Stimulated activated effector memory CD8-positive, alpha-beta T cell treated with anti-CD3 and anti-CD28 coated beads, Interleukin-12 subunit alpha, Interleukin-12 subunit beta, amount 100 ng/mL, for 72 hours (primary cell): ENCODE measurements around the gene PHF1.
A peak's percentile ranks its signal among the peaks of the same experiment; 100 is the strongest.

Source experiments
- ATAC-seq: fragments of 150-1000 bp; cut with Tn5 transposase; 2 replicates; pipeline ENCODE4 v1.10.0; 2021
- DNase-seq, 2 donors: peaks; one replicate each; pipeline ENCODE4 v3.0.0; 2021 to 2022; ENCODE audit warnings: low spot score in 2 of 2
- H3K27ac Mint-ChIP-seq: one replicate; pipeline ENCODE4 v1.8.0; 2022; ENCODE audit warnings: mild to moderate bottlenecking, mixed read lengths
- H3K36me3 Mint-ChIP-seq: one replicate; pipeline ENCODE4 v1.8.0; 2022; ENCODE audit warnings: mild to moderate bottlenecking, mixed read lengths
- H3K4me1 Mint-ChIP-seq: one replicate; pipeline ENCODE4 v1.8.0; 2022; ENCODE audit warnings: mixed read lengths
- H3K4me3 Mint-ChIP-seq: one replicate; pipeline ENCODE4 v1.8.0; 2022; ENCODE audit warnings: mild to moderate bottlenecking, mixed read lengths
- H3K9me3 Mint-ChIP-seq: one replicate; pipeline ENCODE4 v1.8.0; 2022; ENCODE audit warnings: mixed read lengths

The PHF1 gene

GRCh38 chr6:33446356-33446755, 35.5 kb downstream of the PHF1 start:
- Mint-ChIP-seq H3K4me3 (no peak overlapping the region), H3K4me1 (peaks cover 19% of the 10 kb centered on the region), H3K36me3 (peaks cover 62% of the 10 kb centered on the region), H3K9me3 (no peaks in the 10 kb centered on the region), H3K27ac (peak overlapping the region; percentile 84)
- ATAC-seq (no peak), DNase-seq (no peak)

GRCh38 chr6:33450434-33450833, 39.6 kb downstream of the PHF1 start:
- no peak for ATAC-seq
- Mint-ChIP-seq H3K4me1 (peaks cover 45% of the 10 kb centered on the region), H3K27ac (no peak overlapping the region), H3K9me3 (no peaks in the 10 kb centered on the region), H3K4me3 (no peak overlapping the region), H3K36me3 (peaks cover 62% of the 10 kb centered on the region)
- DNase-seq: no peak

- Mint-ChIP-seq H3K27ac (peak overlapping the region; percentile 89), H3K9me3 (no peaks in the 10 kb centered on the region), H3K4me1 (peaks cover 43% of the 10 kb centered on the region), H3K36me3 (peaks cover 62% of the 10 kb centered on the region), H3K4me3 (no peak overlapping the region)
- DNase-seq (no peak), ATAC-seq (no peak)
Measured at GRCh38 chr6:33451606-33452005, 40.8 kb downstream of the PHF1 start.

- H3K9me3 Mint-ChIP-seq: no peaks in the 10 kb centered on the region
- H3K36me3 Mint-ChIP-seq: peaks cover 63% of the 10 kb centered on the region
- no peak for DNase-seq
- H3K27ac Mint-ChIP-seq: peak overlapping the region; percentile 89
- peak overlapping the region; percentile 94 for H3K4me3 Mint-ChIP-seq
- ATAC-seq: no peak
- H3K4me1 Mint-ChIP-seq: peaks cover 43% of the 10 kb centered on the region
Measured at GRCh38 chr6:33452496-33452895, 41.7 kb downstream of the PHF1 start.

- H3K4me3 Mint-ChIP-seq: peak overlapping the region; percentile 94
Measured at GRCh38 chr6:33453393-33454008, 42.7 kb downstream of the PHF1 start.

GRCh38 chr6:33454009-33454946, 43.5 kb downstream of the PHF1 start, which contains the start of gene ZBTB9:
Gene ZBTB9 (plus strand): TSS chr6:33454576. CDS start chr6:33455101, 525 bp downstream.
- H3K27ac Mint-ChIP-seq: peak within 1 kb of the TSS; percentile 89
- peaks cover 29% of the 10 kb centered on the region for H3K4me1 Mint-ChIP-seq
- H3K9me3 Mint-ChIP-seq: no peaks in the 10 kb centered on the region
- H3K36me3 Mint-ChIP-seq: peaks cover 47% of the 10 kb centered on the region
- ATAC-seq (peak; percentile 99), DNase-seq (peak; percentile 85 to 96)
- H3K4me3 Mint-ChIP-seq: peak within 1 kb of the TSS; percentile 94

More at GRCh38 chr6:33453393-33454008, 42.7 kb downstream of the PHF1 start:
- ATAC-seq (no peak), DNase-seq (no peak)
- peaks cover 36% of the 10 kb centered on the region for H3K4me1 Mint-ChIP-seq
- no peaks in the 10 kb centered on the region for H3K9me3 Mint-ChIP-seq
- peaks cover 53% of the 10 kb centered on the region for H3K36me3 Mint-ChIP-seq
- peak overlapping the region; percentile 89 for H3K27ac Mint-ChIP-seq

GRCh38 chr6:33455051-33455450, 44.2 kb downstream of the PHF1 start:
- peak overlapping the region; percentile 89 for H3K27ac Mint-ChIP-seq
- no peak for ATAC-seq
- H3K4me1 Mint-ChIP-seq: peaks cover 29% of the 10 kb centered on the region
- no peaks in the 10 kb centered on the region for H3K9me3 Mint-ChIP-seq
- H3K4me3 Mint-ChIP-seq: peak overlapping the region; percentile 94
- H3K36me3 Mint-ChIP-seq: peaks cover 47% of the 10 kb centered on the region
- no peak for DNase-seq

- no peak overlapping the region for H3K4me3 Mint-ChIP-seq
- no peaks in the 10 kb centered on the region for H3K9me3 Mint-ChIP-seq
- ATAC-seq (no peak), DNase-seq (no peak)
- peaks cover 47% of the 10 kb centered on the region for H3K36me3 Mint-ChIP-seq
- peaks cover 29% of the 10 kb centered on the region for H3K4me1 Mint-ChIP-seq
- H3K27ac Mint-ChIP-seq: no peak overlapping the region
Measured at GRCh38 chr6:33456156-33456555, 45.3 kb downstream of the PHF1 start.

GRCh38 chr6:33458676-33459075, 47.9 kb downstream of the PHF1 start:
- ATAC-seq (no peak), DNase-seq (no peak)
- peaks cover 35% of the 10 kb centered on the region for H3K36me3 Mint-ChIP-seq
- no peaks in the 10 kb centered on the region for H3K9me3 Mint-ChIP-seq
- H3K4me1 Mint-ChIP-seq: peaks cover 14% of the 10 kb centered on the region
- H3K27ac Mint-ChIP-seq: no peak overlapping the region
- H3K4me3 Mint-ChIP-seq: no peak overlapping the region

GRCh38 chr6:33459226-33459625, 48.4 kb downstream of the PHF1 start:
- Mint-ChIP-seq H3K36me3 (peaks cover 30% of the 10 kb centered on the region), H3K9me3 (no peaks in the 10 kb centered on the region), H3K27ac (no peak overlapping the region), H3K4me3 (no peak overlapping the region), H3K4me1 (peaks cover 10% of the 10 kb centered on the region)
- DNase-seq (no peak), ATAC-seq (no peak)
